GM21526 (cell line): ENCODE measurements around the gene CTNNB1.

ENCODE experiments used
- ATAC-seq: cut with Tn5 transposase; IDR thresholded peaks from one replicate; pipeline ENCODE4 v1.9.1; 2021; ENCODE audit warnings: moderate library complexity; ENCODE audit not compliant: unreplicated experiment, low FRiP score

Gene CTNNB1

DNA sequence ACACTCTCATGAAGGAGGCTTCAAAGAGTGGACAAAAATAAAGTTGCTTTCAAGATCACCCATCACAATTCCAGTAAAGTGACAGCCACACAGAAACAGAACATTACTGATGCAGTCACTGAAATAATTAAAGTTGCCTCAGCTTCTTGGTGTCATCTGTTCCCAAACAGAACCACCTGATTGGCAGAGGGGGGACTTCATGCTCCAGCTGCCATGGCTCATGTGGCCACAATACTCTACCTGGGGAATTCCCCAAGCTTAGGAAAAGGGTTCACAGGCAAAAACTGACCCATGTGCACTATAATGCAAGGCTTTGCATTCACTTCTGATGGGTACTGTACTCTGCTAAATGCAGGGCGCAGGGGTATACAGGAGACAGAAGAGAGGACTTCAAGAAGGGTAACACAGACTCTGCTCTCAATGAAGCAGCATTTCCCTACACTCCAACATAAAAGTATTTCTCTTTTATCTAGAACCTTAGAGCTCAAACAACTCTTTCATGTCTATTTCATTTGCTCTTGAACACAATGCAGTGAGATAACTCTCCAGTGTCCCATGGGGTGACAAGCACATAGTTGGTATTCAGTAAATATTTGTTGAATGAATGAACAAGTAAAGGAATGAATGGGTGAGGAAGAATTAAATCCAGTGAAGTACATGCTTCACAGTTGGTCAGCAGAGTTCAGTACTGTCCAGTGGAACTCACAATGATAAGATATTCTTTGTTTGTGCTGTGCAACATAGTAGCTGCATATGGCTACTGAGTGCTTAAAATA is 8.6 kb upstream of the CTNNB1 start:
- ATAC-seq, result no peak

DNA sequence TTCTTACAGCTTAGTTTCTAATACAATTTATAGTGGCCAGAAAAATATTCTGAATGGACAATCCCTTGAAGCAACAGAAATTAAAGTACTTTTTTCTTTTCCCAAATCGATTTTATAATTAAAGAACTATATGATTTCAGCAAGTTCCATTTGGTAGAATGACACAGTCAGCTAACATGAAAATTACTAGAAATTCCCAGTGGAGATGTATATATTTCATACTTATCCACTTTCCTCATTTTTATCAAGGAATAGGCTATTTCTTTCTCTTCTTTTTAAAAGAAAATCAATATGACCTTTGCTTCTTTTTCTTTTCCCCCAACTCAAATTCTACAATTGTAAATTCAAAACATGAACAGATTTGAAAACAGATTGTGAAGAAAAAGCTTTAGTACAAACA is 6.4 kb upstream of the CTNNB1 start:
- no peak for ATAC-seq

DNA sequence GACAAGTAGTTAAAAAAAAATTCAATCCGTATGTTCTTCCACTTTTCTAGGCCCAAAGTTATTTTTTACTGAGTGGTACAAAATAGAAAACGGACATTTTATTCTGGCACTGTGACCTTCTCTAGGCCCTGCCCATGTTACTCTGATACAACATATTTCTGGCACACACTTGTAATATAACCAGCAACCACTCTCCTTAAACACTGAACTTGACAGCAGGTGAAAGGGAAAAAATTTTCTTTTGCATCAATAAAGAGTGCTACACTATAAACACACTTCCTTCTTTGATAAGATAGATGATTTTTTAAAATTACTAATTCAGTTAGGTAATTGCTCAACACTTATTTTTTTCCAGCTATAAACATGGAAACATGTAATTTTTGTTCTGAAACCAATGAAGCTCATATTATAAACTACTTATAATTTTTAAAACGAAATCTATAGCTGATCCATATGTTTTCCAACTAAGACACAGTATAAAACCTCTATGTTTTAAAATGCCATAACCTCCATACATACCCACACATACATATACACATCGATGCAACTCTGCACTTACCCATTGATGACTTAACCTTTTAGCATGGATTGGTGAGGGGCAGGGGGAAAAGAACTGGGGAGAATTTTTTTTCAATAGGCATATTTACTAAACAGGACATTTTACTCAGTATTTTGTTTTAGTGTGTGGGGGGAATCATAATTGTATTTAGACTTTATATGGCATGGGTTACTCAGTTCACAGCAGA is 5.3 kb upstream of the CTNNB1 start:
- ATAC-seq, result no peak

DNA sequence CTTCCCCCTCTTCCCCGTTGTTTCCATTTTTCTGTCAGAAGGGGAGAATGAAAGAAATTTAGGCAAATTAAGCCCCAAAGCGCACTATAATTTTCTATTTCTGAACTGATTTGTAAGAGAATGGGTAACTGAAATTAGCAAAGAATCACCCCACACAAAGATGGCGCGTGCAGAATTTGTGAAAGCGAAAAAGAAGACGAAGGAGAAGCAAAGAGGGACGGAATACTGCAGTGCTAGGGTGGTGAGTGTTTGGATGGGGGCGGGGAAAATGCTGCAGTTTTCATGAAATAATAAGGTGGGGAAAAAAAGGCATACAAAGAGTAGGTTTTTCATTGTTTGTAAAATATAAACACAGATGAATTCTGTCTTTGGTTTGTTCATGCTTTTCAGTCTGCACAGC is 4.6 kb upstream of the CTNNB1 start:
- ATAC-seq, result no peak

DNA sequence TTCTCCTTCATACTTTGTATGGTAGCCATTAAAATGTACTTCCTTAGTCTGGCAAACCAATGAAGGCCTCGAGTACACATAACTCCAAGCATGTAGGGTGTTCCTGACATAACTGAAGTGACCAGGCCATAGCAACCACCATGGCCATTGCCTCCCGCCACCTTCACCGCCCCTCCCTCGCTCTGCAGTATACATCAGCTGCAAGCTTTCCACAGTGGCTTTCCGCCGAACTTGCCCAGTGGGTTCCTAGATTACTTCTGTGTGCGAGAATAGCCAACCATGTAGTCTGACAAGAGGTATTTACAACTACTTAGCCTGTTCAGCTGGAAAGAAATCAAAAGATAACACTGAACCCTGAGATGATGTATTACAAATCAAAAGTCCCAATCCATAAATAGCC is 3.4 kb upstream of the CTNNB1 start:
- ATAC-seq, result no peak

DNA sequence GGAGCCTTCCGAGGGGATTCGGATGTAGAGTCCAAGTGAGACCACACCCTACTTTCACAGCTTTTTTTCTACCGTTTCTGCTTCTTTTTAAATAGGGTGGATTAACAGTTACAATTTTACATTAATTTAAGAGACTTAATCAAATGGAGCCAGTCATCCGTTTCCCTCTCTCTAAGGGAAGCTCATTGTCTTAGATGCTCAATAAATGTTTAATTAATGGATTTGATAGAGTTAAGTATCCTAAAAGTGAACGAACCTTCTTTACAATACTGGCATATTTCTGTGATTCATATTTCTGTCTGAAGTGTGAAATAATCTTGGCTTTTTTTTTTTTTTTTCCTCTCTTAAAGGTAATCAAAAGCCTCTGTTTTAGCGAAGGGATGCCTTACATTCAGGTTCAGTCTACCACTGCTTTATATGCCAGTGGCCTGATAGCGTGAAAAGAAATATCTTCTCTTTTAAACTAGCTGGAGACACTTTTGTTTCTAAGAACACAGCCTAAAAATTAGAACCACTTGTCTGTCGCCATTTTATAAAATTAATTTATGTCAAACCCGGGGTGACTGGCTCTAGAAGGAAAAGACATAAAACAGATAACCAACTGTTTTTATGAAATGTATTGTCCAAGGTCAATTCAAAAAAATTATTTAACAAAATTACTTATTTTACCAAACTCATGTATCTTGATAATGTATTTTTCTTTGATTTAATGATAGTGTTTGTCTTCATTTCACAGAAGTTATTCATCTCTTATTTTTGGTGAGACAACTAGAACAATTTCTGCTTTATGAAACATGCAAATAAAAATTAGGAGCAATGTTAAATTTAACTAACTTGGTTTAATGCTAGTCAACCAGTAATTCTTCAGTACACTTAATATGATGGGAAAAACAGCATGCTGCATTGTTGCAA is 2.5 kb upstream of the CTNNB1 start:
- ATAC-seq, result no peak

DNA sequence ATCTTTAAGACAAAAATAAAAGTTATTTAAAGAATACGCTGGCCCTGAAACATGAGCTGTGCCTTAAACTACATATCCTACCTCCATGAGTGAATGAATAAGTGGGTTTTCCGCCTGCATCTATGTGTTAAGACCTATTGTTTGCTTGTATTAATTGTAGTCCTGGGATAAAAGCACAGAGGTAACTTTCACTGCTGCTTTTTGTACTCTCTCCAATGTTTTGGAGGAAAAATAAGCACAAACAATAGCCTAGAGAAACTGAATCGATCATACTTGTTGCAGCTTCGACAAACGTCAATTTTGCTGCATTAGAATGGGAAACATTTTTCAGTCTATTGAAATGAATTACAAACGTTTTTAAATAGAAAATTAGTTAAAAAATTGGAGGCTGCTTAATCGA is 1.3 kb upstream of the CTNNB1 start:
- no peak for ATAC-seq

DNA sequence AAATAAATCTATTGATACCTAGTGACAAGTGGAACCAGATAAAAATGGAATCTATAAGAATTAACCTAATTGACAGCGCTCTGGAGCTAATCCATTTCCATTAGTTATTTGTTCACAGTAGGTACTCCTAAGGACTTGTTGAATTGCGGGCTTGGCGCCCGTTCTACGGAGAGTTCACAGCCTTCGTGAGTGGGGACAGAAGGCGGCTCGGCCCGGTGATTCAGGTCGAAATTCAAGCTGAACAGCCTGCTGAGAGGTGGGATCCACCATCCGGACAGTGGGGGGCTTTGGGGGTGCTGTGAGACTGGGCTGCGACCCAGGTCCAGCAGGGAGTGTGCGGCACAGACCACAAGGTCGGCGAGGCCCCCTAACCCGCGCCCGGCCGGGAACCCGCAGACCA is 779 bp upstream of the CTNNB1 start:
- ATAC-seq, result no peak

DNA sequence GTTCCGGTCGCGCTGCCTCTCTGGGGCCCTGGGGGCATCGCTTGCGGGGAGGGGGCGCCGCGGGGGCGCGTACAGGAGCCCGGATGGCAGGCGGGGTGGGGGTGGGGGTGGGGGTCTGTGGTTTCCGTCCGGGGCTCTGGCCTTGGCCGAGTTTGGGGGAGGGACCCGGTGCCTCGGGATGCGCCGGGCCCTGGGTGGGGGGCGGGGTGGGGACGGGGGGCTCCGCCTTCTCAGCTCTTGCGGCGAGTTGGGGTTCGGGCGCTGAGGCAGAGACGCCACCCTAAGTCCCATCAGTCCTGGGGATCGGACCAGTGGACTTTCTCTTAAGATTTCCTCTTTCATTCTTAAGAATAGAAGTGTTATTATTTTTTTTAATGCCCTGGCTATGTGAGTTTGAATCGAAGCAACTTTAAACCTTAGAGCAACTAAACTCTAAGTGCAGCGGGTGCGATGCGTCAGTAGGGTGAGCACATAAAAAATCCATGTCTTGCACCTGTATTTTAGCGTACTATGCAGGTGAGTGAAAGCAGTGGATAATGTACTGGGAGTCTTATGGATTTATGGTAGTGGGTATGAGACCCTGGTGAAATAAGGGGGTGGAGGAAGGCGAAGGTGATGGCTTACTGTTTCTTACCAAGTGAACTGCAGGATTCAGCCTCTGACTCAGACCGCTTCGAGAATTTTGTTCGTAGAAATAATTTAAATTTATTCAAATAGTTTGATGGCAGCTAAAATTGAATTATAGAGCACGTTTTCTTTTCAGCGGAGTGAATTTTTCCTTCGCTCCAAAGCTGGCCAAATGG is 762 bp downstream of the CTNNB1 start:
- no peak for ATAC-seq

DNA sequence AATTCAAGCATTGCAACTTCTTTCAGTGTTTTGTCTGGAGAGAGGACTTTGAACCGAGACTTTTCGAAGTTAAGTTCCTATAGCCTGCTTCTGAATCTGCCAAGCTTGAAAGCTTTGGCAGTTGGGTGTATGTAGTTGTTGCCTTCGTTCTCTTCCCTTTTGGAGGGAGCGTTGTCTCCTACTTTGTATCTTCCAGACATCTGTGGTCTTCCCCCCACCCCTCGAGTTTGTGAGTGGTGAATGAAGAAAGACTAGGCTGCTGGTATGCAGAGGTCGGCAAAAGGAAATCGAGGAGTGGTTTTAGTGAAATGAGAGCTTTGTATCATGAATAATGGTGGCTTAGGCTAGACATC is 1.3 kb downstream of the CTNNB1 start:
- no peak for ATAC-seq

DNA sequence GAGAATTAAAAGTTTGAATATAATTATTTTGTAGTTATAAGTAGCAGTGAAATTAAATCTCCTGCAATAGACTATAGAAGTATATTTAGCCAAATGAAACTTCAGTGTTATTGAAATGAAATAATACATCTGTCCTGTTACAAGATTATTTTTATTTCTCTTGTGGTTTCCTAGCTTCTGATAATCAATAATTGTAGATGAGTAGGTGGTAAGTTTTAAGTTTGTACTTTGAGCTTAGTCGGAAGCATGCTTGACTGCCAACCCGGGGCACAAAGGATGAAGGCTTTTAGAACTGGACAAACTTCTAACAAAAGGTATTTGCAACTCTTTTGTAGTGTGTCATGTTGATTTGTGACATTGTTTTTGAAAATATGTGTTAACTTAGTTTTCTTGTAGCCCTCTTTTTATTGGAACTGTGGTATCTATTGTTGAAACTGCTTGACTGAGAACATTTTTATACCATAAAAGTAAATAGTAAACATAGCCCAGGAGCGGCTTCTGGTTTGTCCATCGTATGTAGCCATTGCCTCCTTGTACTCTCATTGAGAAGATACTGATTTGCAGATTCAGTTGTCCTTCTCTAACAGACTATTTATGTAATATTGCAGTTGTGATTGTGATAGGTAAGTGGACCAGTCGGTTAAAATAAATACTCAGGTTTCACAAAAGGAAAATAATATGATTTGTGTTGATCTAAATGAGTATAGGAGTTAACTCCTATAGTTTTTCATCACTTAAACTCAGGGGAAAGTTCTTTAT is 2.9 kb downstream of the CTNNB1 start:
- ATAC-seq, result no peak

DNA sequence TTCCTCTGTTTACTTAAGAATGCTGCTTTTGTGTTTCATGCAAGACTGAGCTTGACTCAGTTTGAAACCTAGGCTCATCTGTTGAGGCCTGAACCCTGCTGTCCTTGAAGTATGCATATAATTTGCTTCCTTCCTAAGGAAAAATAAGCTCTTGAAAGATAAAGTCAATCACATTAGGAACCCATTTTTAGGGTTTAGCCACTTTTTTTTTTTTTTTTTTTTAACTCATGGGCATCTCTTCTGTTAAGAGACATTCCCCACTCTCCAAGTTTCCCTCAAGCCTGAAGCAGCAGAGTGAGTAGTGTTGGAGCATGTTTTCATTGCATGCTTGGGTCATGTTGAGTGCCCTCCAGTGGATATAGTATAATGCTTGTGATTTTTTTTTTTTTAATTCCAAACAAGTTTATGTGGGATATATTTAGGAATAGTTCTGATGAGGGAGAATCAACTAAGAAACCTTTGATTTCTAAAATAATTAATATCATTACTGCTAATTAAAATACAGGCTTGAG is 3.6 kb downstream of the CTNNB1 start:
- no peak for ATAC-seq

DNA sequence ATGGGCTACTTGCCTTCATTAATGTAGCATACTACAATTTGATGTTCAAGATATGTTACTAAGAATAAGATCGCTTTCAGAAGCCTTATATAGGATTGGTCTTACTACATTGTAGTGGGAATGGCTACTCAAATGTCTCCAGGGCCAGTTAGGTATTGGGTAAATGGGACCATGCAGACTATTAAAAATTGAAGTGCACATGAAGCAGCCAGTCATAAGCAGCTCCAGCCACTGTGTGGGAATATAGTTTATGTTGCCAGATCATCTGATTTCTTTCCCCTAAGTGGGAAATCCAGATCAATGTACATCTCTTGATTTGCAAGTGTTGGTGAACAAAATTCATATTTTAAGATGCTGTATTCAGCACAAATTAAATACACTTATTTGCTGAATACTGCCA is 5.1 kb downstream of the CTNNB1 start:
- no peak for ATAC-seq

DNA sequence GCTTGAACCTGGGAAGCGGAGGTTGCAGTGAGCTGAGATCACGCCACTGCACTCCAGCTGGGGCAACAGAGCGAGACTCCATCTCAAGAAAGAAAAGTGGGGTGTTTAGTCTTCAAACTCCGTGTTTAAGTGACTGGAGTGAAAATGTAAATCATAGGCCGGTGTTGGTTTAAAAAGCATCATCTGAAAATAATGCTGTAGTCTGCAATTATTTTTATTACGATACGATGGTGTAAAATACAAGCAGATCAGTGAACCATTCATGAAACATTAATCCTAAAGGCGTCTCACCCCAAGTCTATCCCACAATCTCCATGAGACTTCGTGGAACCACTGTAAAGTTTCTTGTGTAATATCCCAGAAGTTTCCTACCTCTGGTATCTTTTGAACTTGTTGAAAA is 6.3 kb downstream of the CTNNB1 start:
- ATAC-seq, result no peak

DNA sequence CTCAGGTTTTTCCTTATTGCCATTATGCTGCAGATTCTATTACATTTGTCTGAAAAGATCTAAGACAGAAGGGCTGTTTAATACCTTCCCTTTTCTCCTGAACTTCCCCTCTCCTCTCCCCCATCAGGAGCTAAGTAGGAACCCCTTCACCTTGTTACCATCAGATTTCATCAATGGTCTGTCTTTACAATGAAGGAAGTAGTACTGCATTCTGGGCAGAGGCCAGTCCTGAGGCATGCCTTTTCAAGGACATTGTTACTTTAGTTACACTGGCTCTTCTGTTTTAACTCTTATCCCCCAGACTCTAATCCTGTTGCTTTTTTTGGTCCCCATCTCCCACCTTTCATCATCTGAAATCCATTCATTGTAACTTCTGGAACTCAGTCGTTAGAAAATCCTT is 8.1 kb downstream of the CTNNB1 start:
- no peak for ATAC-seq

DNA sequence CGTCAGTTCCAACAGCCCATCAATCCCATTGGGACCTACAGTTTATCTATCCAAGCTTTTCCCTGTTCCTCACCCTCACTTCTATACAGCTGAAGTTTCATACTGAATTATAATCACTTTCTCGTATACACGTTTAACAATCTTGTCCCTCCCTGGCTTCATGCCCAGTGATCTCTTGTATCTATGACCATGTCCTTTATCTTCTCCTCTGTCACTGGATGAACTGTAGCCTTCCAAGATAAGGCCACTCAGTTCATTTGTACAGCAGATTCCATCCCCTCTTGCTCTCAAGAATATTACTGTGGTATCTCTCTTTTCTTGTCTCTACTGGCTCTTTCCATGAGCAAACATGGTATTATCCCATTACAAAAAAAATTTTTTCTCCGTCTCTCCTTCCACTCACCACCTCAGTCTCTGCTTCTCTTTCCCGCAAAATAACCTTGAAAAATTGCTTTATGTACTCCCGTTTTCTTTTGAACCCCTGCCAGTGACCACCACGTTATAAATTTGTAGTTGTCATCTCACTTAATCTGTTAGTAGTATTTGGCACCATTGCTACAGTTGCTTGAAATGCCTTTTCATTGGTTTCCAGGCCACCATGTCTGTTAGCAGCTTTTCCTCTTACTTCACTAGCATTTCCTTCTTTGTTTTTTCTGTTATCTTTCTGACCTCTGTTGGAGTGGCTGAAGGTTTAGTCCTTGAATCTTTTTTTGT is 9.4 kb downstream of the CTNNB1 start:
- ATAC-seq, result no peak

DNA sequence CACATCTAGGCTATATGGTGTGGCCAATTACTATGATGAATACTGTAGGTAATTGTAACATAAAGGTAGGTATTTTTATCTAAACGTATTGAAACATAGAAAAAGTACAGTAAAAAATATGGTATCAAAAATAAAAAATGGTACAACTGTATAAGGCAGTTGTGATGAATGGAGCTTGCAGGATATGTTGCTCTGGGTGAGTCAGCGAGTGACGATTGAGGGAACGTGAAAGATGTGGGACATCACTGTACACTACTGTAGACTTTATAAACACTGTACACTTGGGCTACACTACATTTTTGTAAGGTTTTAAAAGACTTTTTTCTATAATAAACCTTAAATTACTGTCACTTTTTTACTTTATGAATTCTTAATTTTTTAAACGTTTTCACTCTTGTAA is 10.3 kb downstream of the CTNNB1 start:
- no peak for ATAC-seq

DNA sequence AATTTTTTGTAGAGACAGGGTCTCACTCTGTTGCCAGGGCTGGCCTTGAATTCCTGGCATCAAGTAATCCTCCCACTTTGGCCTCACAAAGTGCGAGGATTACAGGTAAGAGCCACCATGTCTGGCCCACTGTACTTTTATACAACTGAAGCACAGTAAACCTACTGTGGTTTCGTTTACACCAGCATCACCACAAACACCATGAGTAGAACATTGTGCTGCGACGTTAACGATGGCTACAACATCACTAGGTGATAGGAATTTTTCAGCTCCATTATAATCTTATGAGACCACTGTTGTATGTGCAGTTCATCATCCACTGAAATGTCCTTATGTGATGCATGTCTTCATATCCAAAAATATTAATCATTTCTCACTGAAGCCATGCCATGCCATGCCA is 11.7 kb downstream of the CTNNB1 start:
- ATAC-seq, result no peak

DNA sequence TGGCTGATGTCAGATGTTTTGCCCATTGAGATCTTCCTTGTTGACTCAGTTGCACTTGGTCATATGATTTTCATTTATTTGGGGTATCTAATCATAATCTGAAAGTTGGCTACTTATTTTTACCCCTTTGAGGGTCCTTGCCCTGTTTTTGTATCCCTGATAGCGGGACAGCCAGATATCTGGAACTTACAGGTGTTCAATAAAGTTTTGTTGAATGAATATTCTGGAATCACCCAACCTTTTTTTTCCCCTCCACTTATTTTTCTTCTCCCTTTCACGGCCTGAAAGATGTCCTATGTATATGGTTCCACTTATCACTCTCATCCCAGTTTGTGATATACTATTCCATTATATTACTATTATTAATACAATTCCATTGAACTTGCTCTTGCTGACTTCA is 12.8 kb downstream of the CTNNB1 start:
- no peak for ATAC-seq
